ENCODE data around the gene ALG5.

DNA sequence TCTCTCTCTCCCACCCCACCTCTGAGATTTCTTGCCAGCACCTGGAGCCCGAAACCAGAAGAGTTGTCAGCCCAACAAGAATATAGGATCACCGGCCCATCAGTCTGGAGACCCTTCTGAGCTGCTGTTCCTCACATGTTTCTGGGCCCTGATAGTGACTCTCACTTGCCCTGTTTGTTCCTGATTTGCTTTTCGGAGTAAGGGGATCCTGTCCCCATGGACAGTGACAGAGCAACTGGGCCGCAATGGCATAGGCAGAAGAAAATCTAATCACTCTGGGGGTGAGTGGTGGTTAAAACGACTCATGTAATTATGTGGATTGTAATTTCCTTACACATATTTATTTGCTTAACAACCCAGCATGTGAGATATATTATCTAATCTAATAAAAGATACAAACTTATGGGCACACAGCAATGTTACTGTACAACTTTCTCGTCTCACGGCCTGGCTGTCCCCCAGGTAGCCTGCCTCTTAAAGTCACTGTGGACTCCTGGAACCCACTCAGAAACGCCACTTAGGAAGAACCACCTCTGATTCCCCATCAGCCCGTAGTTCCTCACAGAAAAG is 78.4 kb downstream of the ALG5 start:
- TF ChIP-seq POLR2AphosphoS5 (IDR thresholded peaks at IDR 0.05; ENCODE audit: borderline replicate concordance, low read depth, low read length) (no peak), EZH2 (IDR thresholded peaks at IDR 0.05) (no peak), FOXP2 (optimal IDR thresholded peaks at IDR 0.05; ENCODE audit: control extremely low read depth, extremely low read length, insufficient read depth) (no peak)
